ENCODE data around the gene PSMD11. TPM values are rescaled to one million over a fixed set of nuclear protein-coding genes. Genes with fewer than 3 reads are reported as not detected.

The PSMD11 gene
- polyA plus RNA-seq, 1 experiment, result 71.6 TPM

DNA sequence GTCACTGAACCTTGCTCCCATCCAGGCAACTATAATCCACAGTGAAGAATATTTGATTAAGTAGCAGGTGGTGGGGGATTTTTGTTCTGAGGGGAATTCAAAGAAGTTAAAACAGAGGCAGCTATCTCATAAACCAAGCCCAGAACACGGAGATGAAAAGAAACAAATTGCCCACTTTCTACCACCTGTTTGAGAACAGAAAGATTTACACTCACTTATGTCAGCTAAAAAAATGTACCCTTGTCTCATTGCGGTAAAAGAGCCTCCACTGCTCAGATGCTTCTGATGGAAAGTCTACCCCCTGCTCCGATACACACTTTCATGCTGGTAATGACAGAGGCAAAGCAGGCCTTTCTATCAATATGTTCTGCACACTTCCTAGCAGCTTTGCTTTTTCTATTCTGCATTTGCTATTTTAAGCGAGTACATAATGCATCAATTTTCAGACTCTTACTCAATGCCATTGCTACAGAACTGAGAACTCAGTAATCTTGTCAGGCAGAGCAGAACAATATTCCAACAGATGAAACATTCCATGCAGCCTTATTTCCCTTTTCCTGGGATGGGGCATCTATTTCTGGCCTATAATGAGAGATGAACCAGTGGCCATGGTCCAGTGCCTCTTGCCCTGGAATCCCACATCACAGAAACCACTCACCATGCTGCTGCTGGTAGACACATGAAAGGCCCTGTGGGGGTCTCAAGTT, 71.5 kb downstream of the PSMD11 start:
- H3K36me3 ChIP-seq (ENCODE audit: control insufficient read depth, insufficient read depth, low read length), result no peaks in the 10 kb centered on the region
- TF ChIP-seq, protein P1, sequence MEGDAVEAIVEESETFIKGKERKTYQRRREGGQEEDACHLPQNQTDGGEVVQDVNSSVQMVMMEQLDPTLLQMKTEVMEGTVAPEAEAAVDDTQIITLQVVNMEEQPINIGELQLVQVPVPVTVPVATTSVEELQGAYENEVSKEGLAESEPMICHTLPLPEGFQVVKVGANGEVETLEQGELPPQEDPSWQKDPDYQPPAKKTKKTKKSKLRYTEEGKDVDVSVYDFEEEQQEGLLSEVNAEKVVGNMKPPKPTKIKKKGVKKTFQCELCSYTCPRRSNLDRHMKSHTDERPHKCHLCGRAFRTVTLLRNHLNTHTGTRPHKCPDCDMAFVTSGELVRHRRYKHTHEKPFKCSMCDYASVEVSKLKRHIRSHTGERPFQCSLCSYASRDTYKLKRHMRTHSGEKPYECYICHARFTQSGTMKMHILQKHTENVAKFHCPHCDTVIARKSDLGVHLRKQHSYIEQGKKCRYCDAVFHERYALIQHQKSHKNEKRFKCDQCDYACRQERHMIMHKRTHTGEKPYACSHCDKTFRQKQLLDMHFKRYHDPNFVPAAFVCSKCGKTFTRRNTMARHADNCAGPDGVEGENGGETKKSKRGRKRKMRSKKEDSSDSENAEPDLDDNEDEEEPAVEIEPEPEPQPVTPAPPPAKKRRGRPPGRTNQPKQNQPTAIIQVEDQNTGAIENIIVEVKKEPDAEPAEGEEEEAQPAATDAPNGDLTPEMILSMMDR (IDR thresholded peaks at IDR 0.05; ENCODE audit: insufficient read depth, low read depth, low read length), result no peak
- ChIA-PET POLR2A (no interaction called here), CTCF (interaction anchor here (1.6 kb wide), 2 partner anchors 10 to 24 kb away, joined by 3 read pairs; no protein-coding TSS in a partner anchor)
- H3K4me3 ChIP-seq (ENCODE audit: low read depth, low read length), result no peak overlapping the region
- H3K27me3 ChIP-seq (ENCODE audit: control insufficient read depth, insufficient read depth, low read length), result no peaks in the 10 kb centered on the region
- DNase-seq (ENCODE audit: low read depth), result no peak

DNA sequence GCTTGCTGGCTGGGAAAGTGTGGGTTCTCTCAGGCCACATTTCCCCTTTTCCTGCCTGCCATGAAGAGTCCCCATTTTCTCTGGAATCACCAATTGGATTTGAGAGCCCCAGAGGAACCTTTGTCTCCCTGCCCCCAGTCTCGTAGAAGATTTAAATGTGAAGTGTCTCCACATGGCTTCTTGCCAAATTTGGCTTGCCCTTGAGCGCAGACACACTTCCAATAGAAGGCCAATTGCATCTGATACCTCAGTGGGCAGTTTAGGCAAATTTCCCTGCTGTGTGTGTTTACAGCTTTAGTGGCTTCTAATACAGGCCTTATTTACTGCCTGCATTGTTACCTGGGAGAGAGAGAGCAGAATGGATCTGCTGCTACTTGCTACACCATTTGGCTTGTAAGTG, 72.1 kb downstream of the PSMD11 start:
- no peak overlapping the region for H3K4me3 ChIP-seq (ENCODE audit: low read depth, low read length)
- no peak for DNase-seq (ENCODE audit: low read depth)
- H3K36me3 ChIP-seq (ENCODE audit: control insufficient read depth, insufficient read depth, low read length), result no peaks in the 10 kb centered on the region
- H3K27me3 ChIP-seq (ENCODE audit: control insufficient read depth, insufficient read depth, low read length), result no peaks in the 10 kb centered on the region
- TF ChIP-seq, protein P1 (IDR thresholded peaks at IDR 0.05; ENCODE audit: insufficient read depth, low read depth, low read length), result no peak
- ChIA-PET POLR2A (no interaction called here), CTCF (interaction anchor here (1.6 kb wide), 1 partner anchor 9 kb away, joined by 3 read pairs; no protein-coding TSS in a partner anchor)

DNA sequence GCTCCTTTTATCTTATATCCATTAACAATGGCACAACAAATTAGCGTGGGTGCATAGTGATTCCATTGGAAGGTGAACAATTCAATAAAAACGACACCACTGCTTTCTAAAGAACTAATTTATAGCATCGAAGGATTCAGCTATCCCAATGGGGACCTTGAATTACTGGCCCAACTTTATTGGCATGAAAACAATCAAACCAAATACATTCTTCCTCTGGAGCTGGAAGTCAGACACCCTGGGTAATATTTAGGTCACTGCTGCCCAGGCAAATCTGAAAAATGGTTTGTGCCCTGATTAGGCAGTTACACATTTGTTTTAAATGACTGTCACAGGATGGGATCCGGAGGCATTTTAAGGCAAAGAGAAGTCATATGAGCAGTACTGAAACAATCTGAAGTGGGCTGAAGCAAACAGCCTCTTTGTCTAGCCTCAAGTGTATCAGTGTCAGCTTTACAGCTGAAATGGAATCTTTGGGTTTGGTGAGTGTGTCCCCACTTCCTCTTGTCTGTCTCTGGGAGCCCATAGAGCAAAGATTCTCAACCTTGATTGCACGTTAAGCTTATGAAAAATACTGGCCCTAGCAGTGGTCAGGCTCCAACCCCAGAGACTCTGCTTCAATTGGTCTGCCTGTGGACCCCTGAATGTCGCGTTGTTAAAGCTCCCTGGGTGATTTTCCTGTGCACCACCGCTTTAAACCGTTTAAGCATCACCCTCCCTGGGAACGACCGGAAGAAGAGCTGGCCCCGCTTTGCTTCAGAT, 72.8 kb downstream of the PSMD11 start:
- no peak for DNase-seq (ENCODE audit: low read depth)
- no peaks in the 10 kb centered on the region for H3K36me3 ChIP-seq (ENCODE audit: control insufficient read depth, insufficient read depth, low read length)
- H3K27me3 ChIP-seq (ENCODE audit: control insufficient read depth, insufficient read depth, low read length), result no peaks in the 10 kb centered on the region
- POLR2A ChIA-PET, result no interaction called here
- TF ChIP-seq, protein P1 (IDR thresholded peaks at IDR 0.05; ENCODE audit: insufficient read depth, low read depth, low read length), result no peak
- no peak overlapping the region for H3K4me3 ChIP-seq (ENCODE audit: low read depth, low read length)
- CTCF ChIA-PET, result interaction anchor here (1.5 to 1.6 kb wide), 2 partner anchors 8 to 12 kb away, joined by 3 to 5 read pairs; no protein-coding TSS in a partner anchor

DNA sequence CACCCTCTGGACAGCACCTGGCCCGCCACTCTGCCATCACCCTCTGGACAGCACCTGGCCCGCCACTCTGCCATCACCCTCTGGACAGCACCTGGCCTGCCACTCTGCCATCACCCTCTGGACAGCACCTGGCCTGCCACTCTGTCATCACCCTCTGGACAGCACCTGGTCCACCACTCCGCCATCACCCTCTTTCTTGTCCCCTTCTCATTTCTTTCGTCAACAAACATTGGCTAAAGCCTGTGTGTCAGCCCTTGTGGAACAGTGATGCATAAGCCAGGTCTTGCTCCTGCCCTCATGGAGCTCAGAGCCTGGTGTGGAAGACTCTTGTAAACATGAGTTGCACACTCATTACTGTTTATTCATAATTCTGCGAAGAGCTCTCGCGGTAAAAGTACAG, 73.7 kb downstream of the PSMD11 start:
- ChIA-PET CTCF (interaction anchor here (1.5 kb wide), 1 partner anchor 13 kb away, joined by 5 read pairs; no protein-coding TSS in a partner anchor), POLR2A (no interaction called here)
- TF ChIP-seq, protein P1 (IDR thresholded peaks at IDR 0.05; ENCODE audit: insufficient read depth, low read depth, low read length), result no peak

DNA sequence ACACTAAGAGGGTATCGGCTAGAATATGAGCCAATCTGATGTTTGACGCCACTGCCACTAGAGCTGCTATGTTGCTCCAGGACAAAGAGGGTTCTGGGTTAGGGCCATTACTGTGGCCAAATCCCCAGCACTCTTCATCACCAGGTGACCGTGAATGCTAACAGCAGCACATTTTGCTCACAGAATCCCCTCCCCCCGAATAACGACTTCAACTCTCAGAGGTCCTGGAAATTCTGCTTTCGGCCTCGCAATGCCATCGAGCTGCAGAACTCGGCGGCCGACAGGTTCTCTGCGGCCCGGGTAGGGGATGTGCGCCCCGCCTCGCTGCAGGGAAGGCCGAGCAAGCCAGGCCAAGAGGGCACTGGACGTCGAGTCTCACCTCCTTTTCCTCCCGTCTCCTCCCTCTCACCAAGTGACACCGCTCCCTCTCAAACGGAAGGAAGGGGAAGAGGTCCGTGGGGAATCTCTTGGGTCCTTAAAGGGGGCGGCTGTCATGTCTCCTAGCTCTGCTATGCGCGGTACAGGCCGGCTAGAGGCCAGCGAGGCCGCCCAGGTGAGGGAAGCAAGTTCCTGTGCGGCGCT, 74.4 kb downstream of the PSMD11 start:
- CTCF ChIA-PET, result interaction anchor here (1.5 kb wide), 1 partner anchor 14 kb away, joined by 5 read pairs; no protein-coding TSS in a partner anchor

More for the DNA sequence above, 73.7 kb downstream of the PSMD11 start:
- DNase-seq (ENCODE audit: low read depth), result no peak
- Histone ChIP-seq H3K36me3 (ENCODE audit: control insufficient read depth, insufficient read depth, low read length) (no peaks in the 10 kb centered on the region), H3K4me3 (ENCODE audit: low read depth, low read length) (no peak overlapping the region), H3K27me3 (ENCODE audit: control insufficient read depth, insufficient read depth, low read length) (no peaks in the 10 kb centered on the region)

More for the DNA sequence above, 74.4 kb downstream of the PSMD11 start:
- POLR2A ChIA-PET, result no interaction called here
- Histone ChIP-seq H3K27me3 (ENCODE audit: control insufficient read depth, insufficient read depth, low read length) (no peaks in the 10 kb centered on the region), H3K4me3 (ENCODE audit: low read depth, low read length) (peak overlapping the region; percentile 50), H3K36me3 (ENCODE audit: control insufficient read depth, insufficient read depth, low read length) (no peaks in the 10 kb centered on the region)
- TF ChIP-seq, protein P1 (IDR thresholded peaks at IDR 0.05; ENCODE audit: insufficient read depth, low read depth, low read length), result no peak
- no peak for DNase-seq (ENCODE audit: low read depth)
